HL-60 (cell line): Measurements from ENCODE around the gene PGS1.

ENCODE experiments used
- DNase-seq, 2 experiments: peaks; one replicate each; pipeline ENCODE4 v3.0.0-alpha.2; 2010 to 2020; ENCODE audit warnings: low read depth in 1 of 2, low spot score in 1 of 2
- H3K27ac ChIP-seq: fragments of 250-450 bp; sonication (Bioruptor Pico); replicated peaks from 2 replicates; pipeline ENCODE4 v1.5.1; 2020; ENCODE audit warnings: mild to moderate bottlenecking, moderate library complexity
- H3K27me3 ChIP-seq: fragments of 250-450 bp; sonication (Bioruptor Pico); 2 replicates; pipeline ENCODE4 v1.5.1; 2021; ENCODE audit warnings: mild to moderate bottlenecking, moderate library complexity; ENCODE audit not compliant: insufficient read depth, poor library complexity, severe bottlenecking
- H3K4me3 ChIP-seq: replicated peaks from 2 replicates; pipeline ENCODE4 v1.5.1; 2011; ENCODE audit warnings: mild to moderate bottlenecking, control low read depth, low read length; ENCODE audit not compliant: insufficient read depth
- CTCF ChIP-seq: IDR thresholded peaks from one replicate; pipeline ENCODE4 v1.5.1; 2011; ENCODE audit warnings: low read length, control low read depth, inconsistent platforms; ENCODE audit not compliant: insufficient read depth
- GABPA ChIP-seq: IDR thresholded peaks from 2 replicates; pipeline ENCODE4 v1.6.1; 2012; ENCODE audit warnings: low read depth
- POLR2AphosphoS5 ChIP-seq: IDR thresholded peaks from 2 replicates; pipeline ENCODE4 v1.6.1; 2012; ENCODE audit warnings: low read depth
- REST ChIP-seq: IDR thresholded peaks from 2 replicates; pipeline ENCODE4 v1.6.1; 2012; ENCODE audit warnings: low read depth; ENCODE audit not compliant: insufficient replicate concordance
- SPI1 ChIP-seq: IDR thresholded peaks from 2 replicates; pipeline ENCODE4 v1.6.1; 2012; ENCODE audit warnings: low read depth, mild to moderate bottlenecking, borderline replicate concordance

PGS1 gene

GRCh38 chr17:78346605-78347250 is 31.7 kb upstream of the PGS1 start:
- DNase-seq = no peak
- Histone ChIP-seq H3K27me3 (peaks cover 5% of the 10 kb centered on the region), H3K4me3 (no peak overlapping the region), H3K27ac (no peak overlapping the region)
- TF ChIP-seq SPI1 (no peak), REST (no peak), GABPA (no peak), CTCF (no peak), POLR2AphosphoS5 (no peak)

GRCh38 chr17:78347453-78347852 is 31.0 kb upstream of the PGS1 start:
- H3K4me3 ChIP-seq = no peak overlapping the region
- no peak overlapping the region for H3K27ac ChIP-seq
- no peak for DNase-seq
- TF ChIP-seq POLR2AphosphoS5 (no peak), GABPA (no peak), CTCF (no peak), SPI1 (no peak), REST (no peak)
- peaks cover under 1% of the 10 kb centered on the region for H3K27me3 ChIP-seq

- no peak for DNase-seq
- Histone ChIP-seq H3K27ac (no peak overlapping the region), H3K4me3 (no peak overlapping the region), H3K27me3 (no peaks in the 10 kb centered on the region)
- TF ChIP-seq REST = no peak
- no peak for TF ChIP-seq CTCF
- TF ChIP-seq SPI1 = no peak
- no peak for TF ChIP-seq POLR2AphosphoS5
- TF ChIP-seq GABPA = no peak
These were observed 30.2 kb upstream of the PGS1 start for GRCh38 chr17:78348055-78348770.
